Pons (tissue), 1 donor: ENCODE measurements around the gene DCAF4L1.

ENCODE experiments used
- DNase-seq: peaks from one replicate; pipeline ENCODE4 v3.0.0-alpha.2; 2016; ENCODE audit warnings: low spot score

Gene DCAF4L1

GRCh38 chr4:41990365-41991111 lies 9.0 kb downstream of the DCAF4L1 start, which contains the start of gene SLC30A9:
Gene SLC30A9 (plus strand): TSS chr4:41990530. CDS start chr4:41990652, 122 bp downstream.
- DNase-seq: peak; percentile 98

DNA sequence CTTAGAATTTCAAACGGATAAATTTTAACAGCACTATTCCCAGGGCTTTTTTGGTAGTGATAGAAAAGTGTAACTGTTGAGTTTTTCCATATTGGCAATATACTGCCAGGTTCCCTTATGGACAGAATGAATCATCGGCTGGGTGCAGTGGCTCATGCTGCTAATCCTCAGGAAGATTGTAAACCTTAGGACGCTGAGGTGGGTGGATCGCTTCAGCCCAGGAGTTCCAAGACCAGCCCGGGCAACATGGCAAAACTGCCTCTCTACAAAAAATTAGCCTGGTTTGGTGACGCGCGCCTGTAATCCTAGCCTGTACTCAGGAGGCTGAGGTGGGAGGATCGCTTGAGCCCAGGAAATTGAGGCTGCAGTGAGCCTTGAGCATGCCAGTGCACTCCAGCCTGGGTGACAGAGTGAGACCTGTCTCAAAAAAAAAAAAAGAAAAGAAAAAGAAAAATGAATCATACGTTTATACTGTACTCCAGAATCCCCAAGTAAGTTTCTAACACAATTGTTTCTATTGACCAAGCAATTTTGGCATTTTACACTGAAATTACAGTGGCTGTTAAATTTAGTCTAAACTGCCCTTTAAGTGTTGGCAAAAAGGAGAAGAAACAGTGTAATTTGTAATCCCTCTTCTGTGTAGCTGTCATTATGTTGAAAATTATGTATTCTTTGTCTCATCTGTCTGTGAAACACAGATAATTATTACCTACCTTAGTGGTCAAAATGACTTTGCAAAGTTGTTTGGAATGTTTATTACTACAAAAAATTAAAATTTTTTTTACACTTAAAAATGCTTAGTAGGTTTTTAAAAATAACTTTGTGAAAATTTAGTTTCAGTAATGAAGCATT lies 10.6 kb downstream of the DCAF4L1 start:
- DNase-seq: no peak

DNA sequence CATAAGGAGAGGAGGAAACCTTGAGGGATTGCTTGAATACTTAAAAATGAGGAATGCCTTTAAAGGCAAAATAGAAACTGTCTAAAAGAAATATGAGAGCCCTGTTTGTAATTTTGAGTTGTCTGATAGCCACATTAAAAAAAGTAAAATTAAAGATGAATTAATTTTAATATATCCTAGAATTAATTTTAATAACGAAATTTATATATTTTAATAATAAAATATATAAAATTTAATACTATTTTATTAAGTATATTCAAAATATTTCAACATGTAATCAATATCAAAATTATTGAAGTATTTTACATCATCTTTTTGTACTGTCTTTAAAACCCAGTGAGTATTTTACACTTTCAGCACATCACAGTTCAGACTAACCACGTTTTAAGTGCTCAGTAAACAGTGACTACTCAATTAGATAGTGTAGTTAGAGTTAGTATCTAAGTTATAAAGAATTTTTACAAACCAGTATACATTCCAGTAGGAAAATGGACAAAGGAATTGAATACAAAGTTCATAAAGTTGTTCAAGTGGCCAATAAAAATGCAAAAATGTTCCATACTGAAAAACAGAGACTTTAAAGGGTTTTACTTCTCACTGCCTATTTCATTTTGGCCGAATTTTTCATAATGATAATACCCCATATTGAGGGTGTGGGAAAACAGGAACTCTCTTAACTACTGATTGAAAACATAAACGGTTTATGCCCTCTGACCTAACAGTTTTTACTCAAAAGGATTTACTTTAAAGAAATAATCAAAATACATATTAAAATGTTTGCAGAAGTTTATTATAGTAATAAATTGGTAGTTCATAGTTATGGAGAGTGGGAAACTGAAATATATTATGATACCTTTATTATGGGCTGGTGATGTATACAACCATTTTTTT lies 11.7 kb downstream of the DCAF4L1 start:
- DNase-seq: no peak

- DNase-seq: no peak
These were observed 13.0 kb downstream of the DCAF4L1 start for GRCh38 chr4:41994461-41994985.

- no peak for DNase-seq
These were observed 16.5 kb downstream of the DCAF4L1 start for GRCh38 chr4:41998019-41998418.

GRCh38 chr4:41999321-41999720 lies 17.8 kb downstream of the DCAF4L1 start:
- DNase-seq: no peak

DNA sequence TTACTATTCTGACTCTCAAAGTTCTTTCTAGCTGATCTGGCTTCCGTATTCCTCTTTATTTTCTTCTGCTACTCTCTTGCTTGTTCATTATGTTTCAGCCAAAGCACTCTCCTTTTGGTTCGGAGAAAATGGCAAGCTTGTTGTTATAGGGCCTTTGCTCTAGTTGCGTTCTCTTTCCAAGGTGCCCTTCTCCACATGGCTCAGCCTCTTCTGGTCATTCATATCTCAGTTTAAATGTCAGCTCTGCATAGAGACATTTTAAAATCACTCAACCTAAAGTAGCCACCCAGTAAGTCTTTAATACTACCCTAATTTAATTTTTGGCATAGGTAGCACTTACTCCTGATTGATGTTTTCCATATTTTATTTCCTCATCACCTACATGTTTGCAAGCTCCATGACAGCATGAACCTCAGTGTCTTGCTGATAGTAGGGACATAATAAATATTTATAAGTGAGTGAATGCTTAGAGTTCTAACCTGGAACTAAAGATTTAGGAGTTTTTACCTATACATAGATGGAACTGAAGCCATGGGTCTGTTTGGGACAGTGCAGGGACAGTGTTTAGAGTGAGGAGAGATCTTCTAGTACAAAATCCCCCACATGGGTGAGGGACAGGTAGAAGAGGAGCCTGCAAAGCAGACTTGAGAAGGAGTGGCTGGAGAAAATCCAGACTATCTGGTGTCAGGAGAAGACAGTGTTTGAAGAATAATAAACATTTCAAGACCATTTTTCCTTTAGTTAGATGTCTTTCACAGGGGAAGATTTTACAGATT lies 26.6 kb downstream of the DCAF4L1 start:
- DNase-seq: no peak

DNA sequence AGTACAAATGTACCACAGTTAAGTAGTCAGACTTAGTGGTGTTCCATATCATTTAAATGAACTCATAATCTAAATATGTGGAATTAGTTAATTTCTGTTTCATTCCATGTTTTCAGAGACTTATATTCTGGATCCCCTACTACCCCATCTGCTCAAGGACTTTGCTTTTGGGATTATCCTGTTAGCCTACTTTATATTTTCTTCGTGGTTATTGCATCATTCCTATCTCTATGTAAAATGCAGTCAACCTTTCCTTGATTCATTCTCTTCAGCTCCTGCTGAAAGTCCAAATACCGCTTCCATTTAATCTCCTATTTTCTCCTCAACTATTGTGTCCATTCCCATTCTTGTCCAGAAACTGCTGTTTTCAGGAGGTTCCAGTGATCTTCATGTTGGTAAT lies 33.9 kb downstream of the DCAF4L1 start:
- DNase-seq: no peak

GRCh38 chr4:42018451-42018850 lies 36.9 kb downstream of the DCAF4L1 start:
- DNase-seq: no peak
